ENCODE data around the gene LUZP2.

DNA sequence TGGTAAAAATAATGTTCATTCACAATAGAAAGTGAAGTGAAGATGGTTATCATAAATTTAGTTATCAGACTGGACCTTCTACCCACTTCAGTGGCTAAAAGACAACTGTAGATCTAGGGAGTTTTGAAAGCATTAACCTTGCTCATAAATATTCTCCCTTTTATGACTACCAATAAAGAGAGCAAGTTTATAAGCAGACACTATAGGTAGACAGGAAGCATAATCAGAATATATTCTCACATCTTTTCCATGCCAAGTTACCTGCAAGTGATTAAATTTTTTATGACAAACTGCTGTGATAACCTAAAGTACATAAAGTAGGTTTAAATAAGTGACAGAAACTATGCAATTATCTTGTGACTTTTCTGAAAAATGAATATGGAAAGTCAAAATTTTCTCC lies 62.5 kb downstream of the LUZP2 start:
- TF ChIP-seq, protein P1, sequence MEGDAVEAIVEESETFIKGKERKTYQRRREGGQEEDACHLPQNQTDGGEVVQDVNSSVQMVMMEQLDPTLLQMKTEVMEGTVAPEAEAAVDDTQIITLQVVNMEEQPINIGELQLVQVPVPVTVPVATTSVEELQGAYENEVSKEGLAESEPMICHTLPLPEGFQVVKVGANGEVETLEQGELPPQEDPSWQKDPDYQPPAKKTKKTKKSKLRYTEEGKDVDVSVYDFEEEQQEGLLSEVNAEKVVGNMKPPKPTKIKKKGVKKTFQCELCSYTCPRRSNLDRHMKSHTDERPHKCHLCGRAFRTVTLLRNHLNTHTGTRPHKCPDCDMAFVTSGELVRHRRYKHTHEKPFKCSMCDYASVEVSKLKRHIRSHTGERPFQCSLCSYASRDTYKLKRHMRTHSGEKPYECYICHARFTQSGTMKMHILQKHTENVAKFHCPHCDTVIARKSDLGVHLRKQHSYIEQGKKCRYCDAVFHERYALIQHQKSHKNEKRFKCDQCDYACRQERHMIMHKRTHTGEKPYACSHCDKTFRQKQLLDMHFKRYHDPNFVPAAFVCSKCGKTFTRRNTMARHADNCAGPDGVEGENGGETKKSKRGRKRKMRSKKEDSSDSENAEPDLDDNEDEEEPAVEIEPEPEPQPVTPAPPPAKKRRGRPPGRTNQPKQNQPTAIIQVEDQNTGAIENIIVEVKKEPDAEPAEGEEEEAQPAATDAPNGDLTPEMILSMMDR (conservative IDR thresholded peaks at IDR 0.05; ENCODE audit: low read depth, low read length): no peak
- no peak for TF ChIP-seq EZH2 (IDR thresholded peaks at IDR 0.05; ENCODE audit: low read length, unreplicated experiment)

Measured in PC-3 (cell line).